HG02970 (cell line): ENCODE results near the gene TEX51.

ENCODE experiments used
- ATAC-seq: cut with Tn5 transposase; IDR thresholded peaks from one replicate; pipeline ENCODE4 v1.9.1; 2021; ENCODE audit warnings: mild to moderate bottlenecking, moderate library complexity, moderate number of reproducible peaks; ENCODE audit not compliant: unreplicated experiment, low FRiP score

The TEX51 gene

DNA sequence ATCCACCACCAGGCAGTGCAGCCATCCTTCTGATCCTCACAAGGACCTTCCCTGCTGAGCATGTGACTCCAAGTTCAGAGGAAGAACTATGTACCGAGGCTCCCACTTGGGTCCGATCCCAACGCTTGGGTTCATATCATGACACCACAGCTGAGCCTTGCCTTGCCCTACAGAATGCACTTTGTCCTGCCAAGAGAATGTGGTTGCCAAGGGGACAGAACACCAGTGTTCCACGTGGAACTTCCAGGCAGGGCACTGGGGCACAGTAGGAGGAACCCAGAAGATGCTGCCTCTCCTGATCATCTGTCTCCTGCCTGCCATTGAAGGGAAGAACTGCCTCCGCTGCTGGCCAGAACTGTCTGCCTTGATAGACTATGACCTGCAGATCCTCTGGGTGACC is at the start of gene TEX51:
Gene TEX51, plus strand, starts transcription at position 255 of the 400 bp plus-strand sequence. Its CDS starts 29 bp downstream, at position 284.
- ATAC-seq: no peak

DNA sequence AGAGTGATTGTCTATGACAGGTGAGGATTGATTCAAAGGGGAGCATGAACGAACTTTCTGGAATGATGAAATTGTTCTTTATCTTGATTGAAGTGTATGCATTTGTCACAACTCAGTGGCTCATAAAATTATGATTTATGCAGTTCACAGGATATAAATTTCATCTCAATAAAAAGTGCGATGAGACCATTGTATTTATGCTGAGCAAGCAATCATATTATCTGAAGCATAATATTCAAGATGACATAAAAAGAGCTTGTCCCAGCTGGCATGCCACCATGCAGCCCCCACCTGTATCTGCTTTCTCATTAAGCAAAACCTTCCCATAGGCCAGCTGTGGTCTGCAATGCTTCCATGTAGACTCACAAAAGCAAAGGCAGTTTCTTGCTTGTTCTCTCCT is 49.6 kb upstream of the TEX51 start:
- no peak for ATAC-seq

DNA sequence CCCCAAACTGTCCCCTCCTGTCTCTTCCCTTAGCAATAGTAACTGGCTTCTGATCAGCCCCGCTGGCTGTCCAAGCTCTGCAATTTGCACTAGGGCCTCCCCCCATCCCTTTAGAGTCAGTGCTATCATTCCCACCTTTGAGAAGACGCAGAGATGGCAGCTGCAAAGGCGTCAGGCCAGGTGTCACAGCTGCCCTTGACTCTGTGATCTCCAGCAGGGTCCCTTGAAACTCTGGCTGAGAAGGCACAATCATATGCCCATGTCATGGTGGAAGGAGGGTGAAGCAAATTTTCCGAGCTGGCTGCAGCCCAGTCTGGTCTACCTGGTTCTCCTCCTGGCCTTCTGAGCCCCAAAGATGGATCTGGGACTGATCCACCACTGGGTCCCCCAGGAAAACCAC is 49.2 kb upstream of the TEX51 start:
- no peak for ATAC-seq

DNA sequence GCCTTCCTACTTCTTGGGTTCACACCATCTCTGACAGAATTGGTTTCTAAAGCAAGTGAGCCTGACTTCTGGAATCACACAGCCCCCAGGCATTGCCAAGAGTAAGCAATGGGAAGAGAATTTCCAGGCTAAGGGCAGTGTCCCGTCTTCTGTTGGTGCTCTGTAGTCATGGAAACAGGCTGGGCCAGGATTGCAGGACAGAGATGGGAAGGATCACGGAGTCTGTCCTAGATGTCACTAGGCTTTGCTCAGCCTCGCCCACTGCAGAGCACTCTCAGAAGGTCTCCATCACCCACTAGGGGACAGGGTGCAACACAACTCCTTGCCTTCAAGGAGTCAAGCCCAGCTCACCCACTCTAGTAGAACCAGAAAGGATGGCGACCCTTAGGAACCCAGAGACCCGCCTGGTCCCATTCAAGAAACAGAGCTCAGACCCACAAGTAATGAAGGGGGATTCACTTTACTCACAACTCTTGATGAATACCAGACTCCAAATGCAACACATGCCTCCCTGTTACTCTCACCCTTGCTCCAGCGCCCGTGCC is 48.6 kb upstream of the TEX51 start:
- no peak for ATAC-seq

DNA sequence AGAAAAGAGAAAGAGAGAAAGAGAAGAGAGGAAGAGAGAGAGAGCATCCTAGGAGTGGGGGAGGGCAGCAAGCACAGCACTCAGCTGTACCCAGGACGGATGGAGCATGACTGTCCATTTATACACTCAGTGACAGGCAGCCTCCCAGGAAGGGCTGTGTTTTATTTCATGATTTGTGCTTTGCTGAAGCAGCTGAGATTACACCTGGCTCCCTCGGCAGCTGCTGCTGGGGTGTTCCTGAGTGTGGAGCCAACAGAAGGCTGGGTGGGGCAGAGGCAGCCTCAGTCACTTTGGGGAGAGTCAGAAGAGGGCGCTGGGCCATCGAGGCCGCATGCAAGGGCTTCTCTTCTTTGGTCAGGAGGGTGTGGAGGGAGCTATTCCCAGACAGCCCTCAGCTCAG is 47.8 kb upstream of the TEX51 start:
- ATAC-seq: no peak

DNA sequence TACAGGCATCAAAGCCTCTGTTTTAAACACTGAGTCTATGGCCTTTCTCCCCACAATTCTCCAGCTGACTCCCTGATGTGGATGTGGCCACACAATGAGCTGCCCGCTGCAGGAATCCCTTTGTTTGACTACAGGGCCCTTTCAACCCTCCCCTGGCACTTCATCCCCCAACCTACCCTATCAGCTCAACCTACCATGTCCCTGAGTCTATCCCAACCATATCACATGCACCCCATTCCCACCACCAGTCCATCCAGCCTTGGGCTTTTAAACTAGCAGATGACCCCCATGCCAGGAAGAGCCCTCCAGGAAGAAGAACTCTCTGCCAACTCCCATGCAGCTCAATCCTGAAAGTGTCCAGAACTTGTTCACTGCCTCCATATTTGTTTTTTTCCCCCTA is 46.9 kb upstream of the TEX51 start:
- no peak for ATAC-seq

DNA sequence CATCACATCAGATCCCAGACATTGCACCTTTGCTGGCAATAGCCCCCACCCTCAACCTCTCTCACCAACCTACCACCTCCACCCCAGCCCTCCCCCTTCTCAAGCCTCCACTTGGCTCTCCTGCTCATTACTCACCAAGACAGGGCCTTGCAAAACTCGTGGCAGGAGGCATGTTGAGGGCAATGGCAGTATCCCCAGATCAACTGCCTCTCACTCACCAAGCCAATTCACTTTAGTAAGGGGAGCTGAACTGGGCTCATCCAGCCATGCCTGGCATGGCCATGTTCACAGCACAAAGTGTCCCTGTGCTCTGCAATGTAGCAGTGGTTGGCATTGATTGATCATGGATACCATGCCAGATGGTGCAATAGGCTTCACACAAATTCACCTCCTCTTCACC is 46.3 kb upstream of the TEX51 start:
- no peak for ATAC-seq

DNA sequence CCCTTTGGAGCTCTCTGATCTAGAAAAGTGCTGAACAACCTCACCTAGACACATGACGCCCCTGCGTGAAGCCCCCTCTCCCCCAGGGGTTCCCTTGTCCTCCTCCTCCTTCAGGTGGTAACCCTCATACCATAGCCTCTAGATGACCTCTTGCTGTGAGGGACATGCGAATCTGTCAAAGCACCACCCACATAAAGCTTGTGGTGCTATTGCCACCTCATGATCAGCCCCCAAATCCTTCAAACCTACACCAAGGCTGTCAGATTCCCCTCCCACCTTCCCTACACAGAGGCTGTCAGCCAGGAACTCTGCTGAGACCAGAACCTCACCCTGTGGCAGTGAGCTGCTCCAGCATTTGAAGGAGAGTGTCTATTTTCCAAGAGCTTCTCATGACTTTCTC is 43.1 kb upstream of the TEX51 start:
- no peak for ATAC-seq

DNA sequence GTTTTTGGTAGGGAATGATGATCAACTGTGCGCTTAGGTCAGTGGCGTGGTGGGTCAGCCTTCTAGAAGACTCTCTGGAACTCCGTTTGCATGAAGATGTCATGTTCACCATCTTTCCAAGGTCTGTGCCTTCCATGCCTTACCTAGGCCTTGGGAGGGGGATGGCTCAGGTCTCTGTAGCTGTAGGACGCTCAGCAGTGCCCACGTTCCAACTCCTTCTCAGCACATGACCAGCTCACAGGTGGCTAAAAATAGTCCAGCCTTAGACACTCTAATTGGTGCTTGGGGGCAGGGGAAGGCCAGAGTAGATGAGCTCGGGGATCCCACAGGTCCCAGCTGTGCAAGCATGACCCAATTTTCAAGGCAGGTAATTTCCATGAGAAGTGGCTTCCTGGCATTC is 42.3 kb upstream of the TEX51 start:
- no peak for ATAC-seq

DNA sequence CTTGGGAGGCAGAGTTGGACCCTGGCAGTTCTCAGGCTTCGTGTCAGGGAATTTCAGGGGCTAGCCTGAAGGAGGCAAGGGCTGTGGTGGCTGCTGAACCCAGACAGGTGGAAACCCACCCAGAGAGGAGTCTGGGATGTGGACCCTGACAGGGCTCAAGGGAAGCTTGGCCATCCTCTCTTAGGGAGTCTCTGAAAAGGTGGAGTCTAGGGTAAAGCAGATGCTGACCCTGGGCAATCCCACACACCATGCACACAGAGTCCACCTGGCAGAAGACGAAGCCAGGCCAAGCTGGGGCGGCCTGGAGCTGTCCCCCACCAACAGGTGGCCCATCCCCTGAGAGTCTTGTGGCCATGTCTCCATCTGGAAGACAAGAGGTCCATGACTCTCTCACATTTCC is 41.2 kb upstream of the TEX51 start:
- no peak for ATAC-seq

DNA sequence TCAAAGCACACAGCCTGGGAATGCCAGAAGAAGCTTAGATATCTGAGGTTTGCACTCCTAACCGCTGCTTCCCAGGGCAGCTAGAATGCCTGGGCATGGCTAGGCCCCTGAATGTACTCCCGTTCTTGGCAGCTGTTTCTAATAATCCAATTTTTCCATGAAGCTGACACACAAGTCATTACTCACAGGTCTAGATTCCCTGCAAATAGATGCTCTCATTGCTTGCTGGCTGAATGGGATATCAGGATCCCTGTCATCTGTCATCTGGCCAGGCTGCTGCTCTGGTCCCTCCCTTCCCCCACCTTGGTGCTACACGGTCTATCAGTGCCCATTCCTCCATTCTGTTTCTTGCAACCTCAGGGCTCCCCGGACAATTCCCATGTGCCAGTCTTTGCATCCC is 40.7 kb upstream of the TEX51 start:
- no peak for ATAC-seq

DNA sequence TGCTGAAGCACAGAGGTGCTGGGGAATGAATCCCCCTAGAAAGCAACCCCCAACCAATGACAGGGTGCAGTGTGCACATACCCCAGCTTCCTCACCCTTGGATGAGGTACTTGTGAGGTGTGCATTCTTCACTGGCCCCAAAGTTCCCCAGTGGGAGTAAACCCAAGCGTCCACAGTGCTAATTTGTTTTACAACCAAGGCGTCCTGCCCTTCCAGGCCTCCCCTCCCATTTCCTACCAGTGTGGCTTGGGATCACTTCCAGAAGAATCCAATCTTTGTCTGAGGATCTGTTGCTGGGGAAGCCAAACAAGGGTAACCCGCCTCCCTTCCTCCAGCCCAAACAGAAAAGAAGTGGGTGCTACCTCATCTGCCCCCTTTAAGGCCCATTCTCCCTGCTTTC is 40.3 kb upstream of the TEX51 start:
- no peak for ATAC-seq

DNA sequence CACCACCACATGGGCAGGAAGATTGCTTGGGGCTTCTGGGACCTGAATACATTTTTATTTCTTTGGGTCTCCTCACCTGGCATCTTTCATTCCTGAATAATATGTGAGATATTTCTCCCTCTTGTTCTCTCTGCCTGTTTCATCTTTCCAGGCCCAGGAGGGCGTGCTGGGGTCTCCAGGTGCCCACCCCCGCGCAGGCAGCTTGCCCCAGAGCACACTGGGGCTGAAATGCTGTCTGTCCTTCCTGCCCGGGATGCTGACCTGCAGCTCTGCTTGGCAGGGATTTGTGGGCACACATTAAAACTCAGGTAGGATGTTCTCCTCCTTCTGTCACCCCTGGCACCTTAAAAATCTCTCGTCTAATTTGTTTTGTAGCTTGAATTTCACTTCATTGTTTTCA is 39.7 kb upstream of the TEX51 start:
- no peak for ATAC-seq

DNA sequence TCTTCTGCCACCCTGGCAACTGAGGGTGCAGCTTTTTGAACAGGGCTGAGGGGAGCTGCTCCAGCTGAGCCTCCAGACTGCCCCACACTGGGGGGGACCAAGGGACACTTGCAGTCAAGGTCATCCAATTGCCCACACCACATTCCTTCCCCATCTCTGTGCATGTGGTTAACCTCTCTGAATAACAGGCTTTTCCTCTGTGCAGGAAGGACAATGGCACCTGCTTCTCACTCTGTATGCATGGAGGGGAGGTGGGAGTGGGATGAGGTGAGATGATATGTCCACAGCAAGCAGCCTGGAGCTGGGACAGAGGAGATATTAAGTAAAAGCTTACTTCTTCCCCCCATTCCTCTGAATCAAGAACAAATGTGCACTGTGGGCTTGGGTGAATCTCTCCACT is 39.1 kb upstream of the TEX51 start:
- ATAC-seq: no peak

DNA sequence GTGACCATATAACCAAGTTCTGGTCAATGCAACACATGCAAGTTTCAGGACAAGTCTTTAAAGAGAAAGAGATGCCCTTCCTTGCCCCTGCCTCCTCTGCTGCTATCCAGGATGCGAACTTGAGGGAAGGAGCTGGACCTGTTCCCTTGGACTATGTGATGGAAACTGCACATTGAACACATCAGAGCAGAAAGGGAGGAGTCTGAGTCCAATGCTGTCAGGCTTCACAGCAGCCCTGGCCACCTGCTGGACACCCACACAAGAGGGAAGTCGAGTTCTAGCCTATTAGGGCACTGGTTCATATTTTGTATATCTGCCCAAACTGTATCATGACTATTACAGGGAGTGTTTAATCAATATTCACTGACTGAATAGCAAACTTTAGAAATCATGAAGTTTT is 38.3 kb upstream of the TEX51 start:
- no peak for ATAC-seq

DNA sequence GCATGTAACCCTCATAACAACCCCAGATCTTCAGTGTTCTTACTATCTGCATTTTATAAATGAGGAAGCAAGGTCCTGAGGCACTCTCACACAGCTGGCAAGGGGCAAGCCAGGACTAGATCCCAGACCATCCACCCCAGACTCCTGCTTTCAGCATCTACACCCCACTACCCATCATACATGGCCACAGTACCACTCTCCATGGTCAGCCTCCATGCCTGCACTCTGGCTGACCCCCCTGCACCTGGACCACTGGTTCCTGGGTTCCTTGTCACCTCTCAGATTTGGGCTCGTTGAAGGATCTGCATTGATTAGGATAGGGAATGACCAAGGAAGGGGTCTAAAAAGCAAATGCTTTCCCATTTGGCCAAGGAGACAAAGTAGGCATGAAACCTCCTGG is 36.0 kb upstream of the TEX51 start:
- ATAC-seq: no peak

DNA sequence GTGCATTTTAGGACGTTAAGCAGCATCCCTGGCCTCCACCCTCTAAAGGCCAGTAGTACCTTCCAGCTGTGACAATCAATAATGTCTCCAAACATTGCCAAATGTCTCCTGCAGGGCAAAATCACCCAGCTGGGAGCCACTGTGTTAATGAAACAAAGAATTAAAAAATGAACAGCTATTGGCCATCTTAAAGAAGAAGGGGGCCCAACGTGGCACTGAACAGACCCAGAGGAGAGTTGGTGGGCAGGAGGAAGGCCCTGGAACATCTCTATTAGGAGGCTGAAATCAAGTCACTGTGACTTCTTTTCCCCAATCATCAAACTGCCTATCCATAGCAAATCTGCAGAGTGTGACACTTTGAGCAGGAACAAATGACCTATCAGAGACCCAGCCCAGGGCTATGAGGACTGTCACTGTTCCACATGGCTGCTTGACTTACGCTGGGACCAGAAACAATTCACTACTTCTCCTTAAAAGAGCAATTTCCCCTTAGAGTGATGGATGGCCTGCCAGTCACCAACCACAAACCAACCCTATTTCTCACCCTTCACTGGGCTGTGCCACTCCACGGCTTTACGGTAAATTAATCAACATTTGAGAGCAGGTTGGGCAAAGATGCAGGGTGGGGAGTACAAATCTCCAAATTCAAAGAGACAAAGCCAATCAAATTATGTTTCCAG is 35.2 kb upstream of the TEX51 start:
- no peak for ATAC-seq

DNA sequence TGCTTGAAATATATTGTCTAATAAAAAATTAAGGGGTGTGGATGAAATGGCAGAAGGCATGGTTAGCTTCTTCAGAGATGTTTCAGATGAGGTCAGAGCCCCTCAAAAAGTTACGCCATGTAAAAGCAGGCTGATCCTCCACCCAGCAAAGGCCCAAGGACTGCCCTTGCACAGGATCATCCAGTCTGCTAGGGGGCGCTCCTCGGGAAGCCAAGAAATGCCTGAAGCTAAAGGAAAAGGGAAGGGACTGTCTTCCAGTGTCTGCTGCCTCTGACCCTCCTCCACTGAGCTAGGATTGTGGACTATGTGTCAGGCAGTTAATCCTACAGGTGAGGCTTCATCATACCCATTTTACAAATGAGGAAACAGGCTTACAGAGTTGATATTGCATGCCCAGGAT is 33.8 kb upstream of the TEX51 start:
- no peak for ATAC-seq

DNA sequence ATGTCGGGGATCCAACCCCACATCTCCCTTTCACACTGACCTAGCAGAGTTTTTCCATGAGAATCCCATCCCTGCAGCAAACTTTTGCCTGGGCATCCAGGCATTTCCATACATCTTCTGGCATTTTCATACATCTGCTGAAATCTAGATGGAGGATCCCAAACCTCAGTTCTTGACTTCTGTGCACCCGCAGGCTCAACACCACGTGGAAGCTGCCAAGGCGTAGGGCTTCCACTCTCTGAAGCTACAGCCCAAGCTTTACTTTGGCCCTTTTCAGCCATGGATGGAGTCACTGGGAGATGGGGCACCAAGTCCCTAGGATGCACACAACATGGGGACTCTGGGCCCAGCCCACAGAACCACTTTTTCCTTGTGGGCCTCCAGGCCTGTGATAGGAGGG is 32.2 kb upstream of the TEX51 start:
- no peak for ATAC-seq

DNA sequence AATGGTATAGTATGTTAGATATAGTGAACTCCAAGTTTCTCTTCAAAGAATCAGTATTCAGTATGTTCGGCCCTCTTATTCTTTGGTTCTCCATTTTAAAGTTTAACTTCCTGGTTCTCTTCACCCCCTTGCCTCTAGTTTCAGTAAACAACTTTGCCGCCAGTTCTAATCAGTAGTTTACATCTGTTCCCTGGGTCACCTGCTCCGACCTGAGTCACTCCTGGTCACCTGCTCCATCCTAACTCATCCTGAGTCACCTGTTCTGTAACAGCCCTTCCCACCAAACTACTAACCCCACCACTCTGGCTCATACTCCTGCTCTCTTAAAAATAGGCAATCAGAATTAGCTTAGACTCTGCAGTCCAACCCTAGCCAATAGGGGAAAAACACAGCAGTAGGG is 23.7 kb upstream of the TEX51 start:
- no peak for ATAC-seq

DNA sequence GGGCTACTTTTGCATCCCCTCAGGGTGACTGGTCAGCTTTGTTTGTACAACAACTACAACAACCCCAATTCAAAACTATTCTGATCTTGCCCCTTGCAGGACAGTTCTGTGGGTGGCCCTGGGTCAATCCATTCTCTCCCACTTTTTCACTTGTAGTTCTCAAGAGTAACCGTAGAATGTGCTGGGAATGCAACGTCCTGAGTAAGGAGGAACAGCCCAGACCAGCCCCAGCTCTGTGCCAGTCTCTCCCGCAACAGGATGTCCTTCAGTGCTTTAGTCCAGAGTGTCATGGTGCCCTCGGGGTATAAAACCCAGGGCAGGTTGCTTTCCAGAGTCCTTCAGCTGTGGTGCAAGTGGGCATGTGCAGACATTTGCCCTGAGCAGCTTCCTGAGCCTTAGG is 22.1 kb upstream of the TEX51 start:
- no peak for ATAC-seq

DNA sequence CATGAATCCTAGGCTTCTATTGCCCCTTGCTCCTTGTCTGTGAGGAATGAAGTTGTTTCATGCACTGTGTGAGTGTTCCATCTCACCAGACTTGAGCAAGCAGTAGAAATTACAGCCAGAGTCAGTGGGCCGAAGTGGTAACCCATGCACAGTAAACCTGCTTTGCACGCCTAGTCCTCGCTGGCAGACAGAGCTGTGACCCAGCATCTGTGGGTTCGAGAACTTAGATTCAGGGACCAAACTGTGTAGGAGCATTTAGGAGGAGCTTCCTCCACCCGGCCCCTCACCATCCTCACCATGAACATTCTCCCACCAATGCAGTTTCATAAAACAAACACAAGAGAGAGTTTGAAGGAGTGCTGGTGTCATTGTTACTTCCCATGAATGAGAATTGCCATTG is 21.6 kb upstream of the TEX51 start:
- ATAC-seq: no peak
